ENCODE data around the gene NCOA5. TPM values are rescaled to one million over a fixed set of nuclear protein-coding genes. Genes with fewer than 3 reads are reported as not detected.

NCOA5 gene
- total RNA-seq, 1 donor: 18.6 TPM

DNA sequence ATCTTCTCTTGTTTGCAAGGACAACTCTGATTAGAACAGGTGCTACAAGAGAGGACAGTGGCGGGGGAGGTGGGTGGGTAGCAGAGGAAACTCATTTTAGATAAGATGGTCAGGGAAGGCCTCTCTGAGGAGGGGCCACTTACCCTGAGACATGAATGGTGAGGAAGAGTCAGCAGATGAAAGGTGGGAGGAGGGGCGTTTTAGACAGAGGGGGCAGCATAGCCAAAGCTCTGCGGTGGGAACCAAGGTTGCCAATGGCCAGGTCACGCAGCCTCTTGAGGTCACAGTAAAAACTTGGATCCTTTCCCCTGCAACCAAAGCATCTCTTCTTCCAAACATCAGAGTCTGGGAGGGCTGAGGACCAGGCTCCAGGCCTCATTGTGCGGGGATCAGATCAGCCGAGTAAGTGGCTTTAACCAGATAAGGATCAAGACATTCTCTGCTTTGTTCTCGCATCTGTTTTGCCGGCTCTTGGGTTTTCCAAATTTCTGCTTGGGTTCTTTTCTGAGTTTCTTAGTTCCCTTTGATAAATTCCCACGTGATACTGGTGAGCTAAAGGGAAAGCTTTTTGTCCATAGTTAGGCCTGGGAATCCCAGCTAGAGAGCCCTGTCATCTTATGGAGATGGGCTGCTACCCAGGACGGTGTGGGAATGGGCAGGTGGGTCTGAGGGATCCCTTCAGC lies 22.8 kb upstream of the NCOA5 start:
- TF ChIP-seq CTCF (IDR thresholded peaks at IDR 0.05; ENCODE audit: insufficient read depth, low read depth, low read length): no peak
- no peak overlapping the region for H3K4me3 ChIP-seq (ENCODE audit: low read depth, low read length)
- DNase-seq (ENCODE audit: low read depth): no peak

DNA sequence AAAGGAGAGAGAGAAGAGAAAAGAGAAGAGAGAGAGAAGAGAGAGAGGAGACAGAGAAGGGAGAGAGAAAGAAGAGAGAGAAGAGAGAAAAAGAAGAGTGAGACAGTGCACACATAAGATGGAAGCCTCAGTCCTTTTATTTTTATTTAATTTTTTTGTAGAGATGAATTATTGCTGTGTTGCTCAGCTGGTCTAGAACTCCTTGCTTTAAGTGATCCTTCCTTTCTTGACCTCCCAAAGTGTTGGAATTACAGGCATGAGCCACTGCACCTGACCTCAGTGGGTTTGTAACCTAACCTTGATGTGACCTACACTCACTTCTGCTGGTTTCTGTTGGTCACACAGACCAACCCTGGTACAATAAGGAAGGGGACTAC lies 22.1 kb upstream of the NCOA5 start:
- no peak overlapping the region for H3K4me3 ChIP-seq (ENCODE audit: low read depth, low read length)
- no peak for DNase-seq (ENCODE audit: low read depth)
- no peak for TF ChIP-seq CTCF (IDR thresholded peaks at IDR 0.05; ENCODE audit: insufficient read depth, low read depth, low read length)

DNA sequence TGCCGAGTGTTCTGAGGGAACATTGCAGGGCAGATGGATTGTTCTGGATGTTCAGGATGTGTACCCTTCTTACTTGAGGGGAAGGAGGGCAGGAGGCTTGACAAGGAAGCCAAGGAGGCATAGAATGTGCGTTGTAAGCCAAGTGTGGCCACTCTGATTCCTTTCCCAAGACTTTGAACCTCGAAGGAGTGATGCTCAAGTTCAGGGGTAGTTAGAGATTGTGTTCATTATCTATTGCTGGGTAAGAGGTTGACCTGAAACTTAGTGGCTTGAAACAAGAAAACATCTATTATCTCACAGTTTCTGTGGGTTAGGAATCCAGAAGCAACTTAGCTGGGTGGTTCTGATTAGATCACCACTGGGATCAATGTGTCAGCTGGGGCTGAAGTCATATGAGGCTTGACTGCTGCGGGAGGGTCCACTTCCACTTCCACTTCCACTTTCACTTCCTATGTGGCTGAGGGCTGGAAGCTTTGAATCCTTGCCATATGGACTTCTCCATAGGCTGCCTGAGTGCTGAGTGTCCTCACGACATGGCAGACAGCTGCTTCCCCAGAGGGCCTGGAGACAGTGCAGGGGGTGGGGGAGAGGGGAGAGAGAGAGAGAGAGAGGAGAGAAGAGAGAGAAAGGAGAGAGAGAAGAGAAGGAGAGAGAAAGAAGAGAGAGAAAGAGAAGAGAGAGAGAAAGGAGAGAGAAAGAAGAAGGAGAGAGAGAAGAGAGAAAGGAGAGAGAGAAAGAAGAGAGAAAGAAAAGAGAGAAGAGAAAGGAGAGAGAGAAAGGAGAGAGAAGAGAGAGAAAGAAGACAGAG lies 21.5 kb upstream of the NCOA5 start:
- DNase-seq (ENCODE audit: low read depth): peak; percentile 12
- TF ChIP-seq CTCF (IDR thresholded peaks at IDR 0.05; ENCODE audit: insufficient read depth, low read depth, low read length): no peak
- no peak overlapping the region for H3K4me3 ChIP-seq (ENCODE audit: low read depth, low read length)

GRCh38 chr20:46108976-46109375 lies 19.2 kb upstream of the NCOA5 start:
- DNase-seq (ENCODE audit: low read depth): no peak
- no peak overlapping the region for H3K4me3 ChIP-seq (ENCODE audit: low read depth, low read length)
- no peak for TF ChIP-seq CTCF (IDR thresholded peaks at IDR 0.05; ENCODE audit: insufficient read depth, low read depth, low read length)

DNA sequence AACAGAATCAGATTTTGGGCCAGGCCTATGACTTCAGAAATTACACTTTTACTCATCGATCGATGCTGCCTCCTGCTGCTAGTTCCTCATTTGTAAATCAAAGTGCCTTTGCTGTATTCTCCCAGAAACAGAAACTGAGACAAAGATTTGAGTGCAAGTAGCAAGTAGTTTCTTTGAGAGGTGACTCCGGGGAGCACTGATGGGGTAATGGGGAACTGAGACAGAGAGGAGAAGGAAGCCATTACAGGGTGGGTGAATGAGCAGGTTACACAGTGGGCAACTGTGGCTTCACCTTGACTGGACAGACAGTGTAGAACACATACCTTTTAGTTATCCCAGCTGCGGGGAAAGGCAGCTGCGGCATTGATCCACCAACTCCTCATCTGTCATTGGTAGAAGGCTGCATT lies 18.7 kb upstream of the NCOA5 start:
- TF ChIP-seq CTCF (IDR thresholded peaks at IDR 0.05; ENCODE audit: insufficient read depth, low read depth, low read length): no peak
- no peak for DNase-seq (ENCODE audit: low read depth)
- no peak overlapping the region for H3K4me3 ChIP-seq (ENCODE audit: low read depth, low read length)

DNA sequence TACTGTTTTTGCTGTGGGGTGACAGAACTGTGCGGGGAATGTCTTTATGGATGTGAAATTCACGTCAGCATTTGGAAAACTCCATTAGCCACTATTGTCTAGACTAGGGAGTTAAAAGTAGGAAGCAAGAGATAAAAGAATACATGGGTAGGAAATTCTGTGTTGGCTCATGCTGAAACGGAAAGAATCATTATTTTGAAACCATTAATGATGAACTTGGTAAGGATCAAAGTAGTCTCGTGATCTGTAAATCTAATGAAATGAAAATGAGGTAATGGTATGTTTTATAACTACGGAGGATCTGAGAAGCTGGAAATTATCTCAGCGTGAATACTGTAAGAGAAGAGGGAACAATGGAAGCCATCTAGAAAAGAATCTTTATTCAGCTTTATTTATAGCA lies 17.3 kb upstream of the NCOA5 start:
- DNase-seq (ENCODE audit: low read depth): no peak
- no peak overlapping the region for H3K4me3 ChIP-seq (ENCODE audit: low read depth, low read length)
- no peak for TF ChIP-seq CTCF (IDR thresholded peaks at IDR 0.05; ENCODE audit: insufficient read depth, low read depth, low read length)

Data from fibroblast of villous mesenchyme (primary cell).